SW 1271 (cell line): ENCODE results near the gene PPT1.

Source experiments
- DNase-seq, 2 experiments: peaks; one replicate each; lab custom pipeline; 2025; lab: John Stamatoyannopoulos, UW

Gene PPT1

DNA sequence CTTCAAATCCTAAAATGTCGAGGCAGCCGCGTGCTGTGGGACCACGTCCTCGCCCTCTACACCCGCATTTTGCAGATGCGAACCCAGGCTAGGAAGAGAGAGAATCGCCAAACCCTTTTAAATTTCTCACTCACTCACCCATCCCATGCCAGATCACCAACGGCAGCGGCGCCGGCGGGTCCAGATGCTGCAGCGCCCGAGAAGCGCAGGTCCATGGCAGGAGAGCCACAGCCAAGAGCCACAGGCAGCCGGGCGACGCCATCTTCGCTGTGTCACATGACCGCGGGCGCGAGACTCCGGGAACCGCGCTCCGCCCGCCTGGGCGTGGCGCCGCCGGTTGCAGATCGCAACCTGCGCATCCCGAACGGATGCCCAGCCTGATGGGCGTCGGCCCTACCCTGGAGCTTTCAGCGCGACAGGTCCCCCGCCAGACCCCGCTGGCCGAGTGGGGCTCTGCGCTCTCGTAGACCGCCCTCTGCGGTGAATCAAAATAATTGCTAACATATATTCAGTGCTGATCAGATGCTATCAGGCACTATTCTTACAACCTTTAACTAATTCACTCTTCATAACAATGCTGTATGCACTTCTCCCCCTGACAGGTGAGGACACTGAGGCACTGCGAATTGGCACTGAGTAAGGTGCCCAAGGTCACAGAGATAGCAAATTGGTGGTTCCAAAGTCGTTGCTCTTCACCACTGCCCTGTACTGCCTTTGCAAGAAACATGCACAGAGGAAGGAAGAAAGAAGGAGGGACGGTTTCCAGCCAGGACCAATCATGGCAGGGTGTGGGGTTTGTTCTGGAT, at the start of gene PPT1:
Gene PPT1 (minus strand): TSS at position 276 of the 806 bp plus-strand sequence. CDS start 14 bp downstream, at position 262.
- DNase-seq, result peak in 1 of 2 experiments; percentile 60

DNA sequence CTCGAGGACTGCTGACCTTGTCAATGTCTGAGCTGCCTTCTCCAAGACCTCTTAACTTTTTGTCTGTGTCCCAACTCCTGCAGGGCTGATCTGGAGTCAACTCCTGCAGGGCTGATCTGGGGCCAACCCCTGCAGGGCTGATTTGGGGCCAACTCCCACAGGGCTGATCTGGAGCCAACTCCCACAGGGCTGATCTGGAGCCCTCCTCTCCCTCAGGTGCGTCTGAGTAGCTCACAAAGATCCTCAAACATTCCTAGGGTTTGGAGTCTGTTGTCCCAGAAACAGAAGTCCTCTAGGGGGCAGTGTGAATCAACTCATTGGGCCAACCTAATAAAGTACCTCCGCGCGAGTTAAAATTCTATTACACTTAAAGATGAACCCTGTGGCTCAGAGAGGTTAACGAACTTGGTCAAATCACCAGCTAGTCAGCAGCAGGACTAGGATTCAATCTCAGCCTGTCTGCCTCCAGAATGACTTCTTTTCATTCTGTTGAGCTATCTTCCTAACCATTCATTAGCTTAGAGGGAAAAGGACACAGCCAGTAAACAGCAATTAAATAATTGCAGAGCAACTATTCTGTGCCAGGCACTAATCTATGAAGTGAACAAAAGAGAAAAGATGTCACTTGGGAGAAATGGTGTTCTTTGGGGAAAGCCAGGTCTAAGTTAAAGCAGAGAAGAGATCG, 47.0 kb upstream of the PPT1 start:
- DNase-seq, result peak in 1 of 2 experiments; percentile 39

GRCh38 chr1:40141878-40142535, 45.0 kb upstream of the PPT1 start:
- no peak for DNase-seq

- no peak for DNase-seq
Observed at GRCh38 chr1:40140211-40140973, 43.3 kb upstream of the PPT1 start.

DNA sequence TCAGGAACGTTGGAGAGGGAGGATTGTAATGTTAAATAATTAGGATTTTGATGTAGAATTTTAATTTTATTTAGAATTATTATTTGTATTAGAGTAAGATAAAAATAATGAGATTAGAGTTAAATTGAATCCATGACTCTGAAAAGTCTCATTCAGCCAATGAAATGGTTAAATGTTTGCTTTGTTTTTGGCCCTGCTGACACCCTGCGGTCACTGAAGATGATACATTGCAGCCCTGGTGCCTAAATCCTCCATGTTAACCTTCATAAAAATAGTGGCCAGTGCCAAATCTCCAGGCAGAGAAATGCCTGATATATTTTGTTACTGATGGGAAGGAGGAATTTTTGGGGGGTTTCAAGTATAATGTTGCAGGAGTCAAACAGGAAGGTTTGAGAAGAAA, 36.8 kb upstream of the PPT1 start:
- DNase-seq, result no peak

DNA sequence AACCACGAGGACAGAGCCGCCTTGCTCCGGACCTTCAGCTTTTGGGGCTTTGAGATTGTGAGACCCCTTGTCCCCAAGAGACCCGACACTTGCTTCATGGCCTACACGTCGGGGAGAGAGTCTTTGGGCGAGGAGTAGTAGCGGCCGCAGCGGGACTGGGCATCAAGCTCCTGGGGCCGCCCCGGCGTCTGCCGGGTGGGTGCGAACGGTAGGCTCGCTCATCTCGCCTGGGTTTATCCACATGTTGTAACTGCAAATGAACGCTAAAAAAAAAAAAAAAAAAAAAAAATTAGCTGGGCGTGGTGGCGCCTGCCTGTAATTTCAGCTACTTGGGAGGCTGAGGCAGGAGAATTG, 36.2 kb upstream of the PPT1 start:
- no peak for DNase-seq

- DNase-seq, result no peak
Observed at GRCh38 chr1:40132383-40133311, 35.6 kb upstream of the PPT1 start.

DNA sequence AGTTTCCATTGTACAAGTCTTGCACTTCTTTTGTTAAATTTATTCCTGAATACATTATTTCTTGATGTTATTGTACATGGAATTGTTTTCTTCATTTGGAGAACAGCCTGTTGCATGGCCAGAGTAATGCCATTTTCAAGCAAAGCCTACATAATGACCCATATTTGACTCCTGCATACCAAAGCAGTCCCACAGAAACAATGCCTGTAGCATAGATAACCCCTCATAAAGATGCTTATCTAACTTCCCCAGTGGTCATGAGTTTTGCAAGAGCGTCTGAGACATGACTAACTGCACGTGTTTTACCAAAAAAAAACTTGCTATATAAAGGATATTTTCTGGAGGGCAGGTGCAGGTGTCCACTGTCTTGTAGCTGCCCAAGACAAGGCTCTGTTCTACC, 33.8 kb upstream of the PPT1 start:
- DNase-seq, result no peak

DNA sequence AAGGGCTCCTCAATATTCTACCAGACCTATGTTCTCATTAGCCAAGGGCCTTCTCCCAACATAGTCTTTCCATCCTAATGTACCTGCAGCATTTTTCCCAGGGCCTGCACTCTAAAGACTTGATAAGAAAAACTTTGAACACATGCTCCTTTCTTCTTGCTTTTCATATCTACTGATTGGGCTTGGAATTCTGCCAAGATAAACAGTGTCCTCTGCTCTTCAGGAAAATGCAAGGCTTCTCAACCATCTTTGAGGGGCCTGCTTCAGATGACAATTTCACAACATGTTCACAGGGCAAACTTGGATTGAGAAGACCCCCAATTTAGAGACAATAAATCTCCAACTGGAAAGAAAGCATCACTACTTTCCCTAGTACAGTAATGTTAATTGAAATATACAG, 25.8 kb upstream of the PPT1 start:
- no peak for DNase-seq

GRCh38 chr1:40120128-40120527, 23.1 kb upstream of the PPT1 start:
- no peak for DNase-seq

- DNase-seq, result no peak
Observed at GRCh38 chr1:40114400-40114799, 17.3 kb upstream of the PPT1 start.

DNA sequence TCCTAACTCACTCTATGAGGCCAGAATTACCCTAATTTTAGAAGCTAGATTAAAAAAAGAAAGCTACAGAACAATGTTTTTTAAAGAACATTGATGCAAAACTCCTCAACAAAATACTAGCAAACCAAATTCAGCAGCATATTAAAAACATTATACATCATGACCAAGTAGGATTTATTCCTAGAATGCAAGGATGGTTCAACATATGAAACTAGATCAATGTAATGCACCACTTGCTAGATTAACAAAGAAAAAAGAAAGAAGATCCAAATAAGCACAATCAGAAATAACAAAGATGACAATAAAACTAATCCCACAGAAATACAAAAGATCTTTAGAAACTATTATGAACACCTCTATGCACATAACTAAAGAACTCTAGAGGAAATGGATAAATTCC, 13.3 kb upstream of the PPT1 start:
- no peak for DNase-seq

DNA sequence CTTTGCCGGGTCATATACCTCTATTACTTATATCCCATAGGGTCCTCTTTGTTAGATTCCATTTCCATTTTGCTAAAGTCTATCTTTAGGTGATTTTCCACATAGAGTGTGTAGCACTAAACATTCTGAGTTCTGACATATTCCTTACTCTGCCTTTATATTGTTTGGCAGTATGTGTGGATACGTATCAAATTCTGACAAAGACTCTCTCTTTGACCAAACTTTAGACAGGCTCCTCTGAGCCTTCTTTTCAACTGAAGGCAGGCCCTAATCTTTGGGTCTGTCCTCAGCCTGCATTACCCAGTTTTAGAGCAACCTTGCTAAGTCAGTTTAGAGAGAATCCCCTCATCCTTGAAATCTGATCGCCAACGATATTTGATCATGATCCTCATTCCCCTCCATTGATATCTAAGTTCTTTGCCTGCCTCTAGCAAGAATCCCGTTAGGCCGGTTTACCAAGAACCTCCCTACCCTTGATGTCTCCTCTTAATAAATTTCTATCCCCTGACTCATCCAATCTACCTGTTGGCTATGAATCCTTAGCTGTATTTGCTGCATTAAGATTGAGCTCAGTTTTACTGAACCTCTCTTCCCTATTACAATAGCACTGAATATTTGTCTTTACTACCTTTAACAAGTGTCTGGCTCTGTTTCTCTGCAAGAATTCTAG, 10.4 kb upstream of the PPT1 start:
- DNase-seq, result no peak

- no peak for DNase-seq
Observed at GRCh38 chr1:40105028-40105427, 8.0 kb upstream of the PPT1 start.

- no peak for DNase-seq
Observed at GRCh38 chr1:40102896-40103295, 5.8 kb upstream of the PPT1 start.

DNA sequence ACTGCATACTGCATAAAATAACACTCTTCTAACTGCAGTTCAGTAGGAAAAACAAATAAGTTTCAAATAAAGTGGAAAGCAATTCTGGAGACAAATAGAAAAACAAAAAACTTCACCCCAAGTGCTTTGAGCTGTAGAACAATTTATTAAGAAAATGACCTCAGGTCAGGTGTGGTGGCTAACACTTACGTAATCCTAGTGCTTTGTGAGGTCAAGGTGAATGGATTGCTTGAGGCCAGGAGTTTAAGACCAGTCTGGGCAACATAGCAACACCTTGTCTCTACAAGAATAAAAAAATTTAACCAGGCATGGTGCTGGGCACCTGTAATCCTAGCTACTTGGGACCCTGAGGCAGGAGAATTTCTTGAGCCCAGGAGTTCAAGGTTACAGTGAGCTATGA, 5.0 kb upstream of the PPT1 start:
- DNase-seq, result no peak

GRCh38 chr1:40096646-40096976, 441 bp downstream of the PPT1 start:
- DNase-seq, result no peak

- DNase-seq, result no peak
Observed at GRCh38 chr1:40095806-40096205, 1.2 kb downstream of the PPT1 start.

GRCh38 chr1:40094466-40095110, 2.5 kb downstream of the PPT1 start:
- no peak for DNase-seq
